ENCODE data around the gene SLC6A11.

DNA sequence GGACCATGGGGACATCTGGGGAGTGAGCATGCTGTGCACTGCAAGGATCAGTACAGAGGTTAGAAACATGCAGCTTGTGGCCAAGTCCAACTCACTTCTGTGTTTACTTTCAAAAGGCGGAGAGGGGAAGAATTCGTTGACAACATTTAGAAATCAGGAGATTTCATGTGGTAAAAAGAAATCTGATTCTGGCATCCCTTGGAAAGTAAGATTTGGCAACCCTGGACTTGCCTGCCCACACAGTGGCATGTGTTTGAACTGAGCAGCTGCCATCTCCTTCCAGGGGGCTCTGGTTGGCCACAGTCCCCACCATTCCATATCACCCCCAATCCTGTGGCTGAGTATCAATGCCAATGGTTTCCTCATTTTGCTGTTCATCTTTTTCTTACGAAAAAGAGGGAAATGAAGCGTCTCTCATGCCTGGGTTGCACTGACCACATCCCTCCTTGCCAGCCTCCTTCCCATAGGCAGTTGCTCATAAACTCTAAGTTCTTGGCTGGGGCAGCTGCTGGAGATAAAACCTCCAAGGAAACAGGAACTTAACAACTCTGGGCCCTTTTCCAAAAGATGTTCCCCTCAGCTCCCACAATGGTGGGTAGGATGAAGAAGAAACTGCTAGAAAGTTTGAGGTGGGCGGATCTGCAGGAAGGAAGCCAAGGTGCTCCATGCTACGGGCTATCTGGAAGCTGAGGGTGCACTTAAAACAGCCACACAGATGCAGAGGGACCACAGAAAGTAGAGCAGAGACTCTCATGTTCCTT, 29.2 kb downstream of the SLC6A11 start:
- TF ChIP-seq, protein P1, sequence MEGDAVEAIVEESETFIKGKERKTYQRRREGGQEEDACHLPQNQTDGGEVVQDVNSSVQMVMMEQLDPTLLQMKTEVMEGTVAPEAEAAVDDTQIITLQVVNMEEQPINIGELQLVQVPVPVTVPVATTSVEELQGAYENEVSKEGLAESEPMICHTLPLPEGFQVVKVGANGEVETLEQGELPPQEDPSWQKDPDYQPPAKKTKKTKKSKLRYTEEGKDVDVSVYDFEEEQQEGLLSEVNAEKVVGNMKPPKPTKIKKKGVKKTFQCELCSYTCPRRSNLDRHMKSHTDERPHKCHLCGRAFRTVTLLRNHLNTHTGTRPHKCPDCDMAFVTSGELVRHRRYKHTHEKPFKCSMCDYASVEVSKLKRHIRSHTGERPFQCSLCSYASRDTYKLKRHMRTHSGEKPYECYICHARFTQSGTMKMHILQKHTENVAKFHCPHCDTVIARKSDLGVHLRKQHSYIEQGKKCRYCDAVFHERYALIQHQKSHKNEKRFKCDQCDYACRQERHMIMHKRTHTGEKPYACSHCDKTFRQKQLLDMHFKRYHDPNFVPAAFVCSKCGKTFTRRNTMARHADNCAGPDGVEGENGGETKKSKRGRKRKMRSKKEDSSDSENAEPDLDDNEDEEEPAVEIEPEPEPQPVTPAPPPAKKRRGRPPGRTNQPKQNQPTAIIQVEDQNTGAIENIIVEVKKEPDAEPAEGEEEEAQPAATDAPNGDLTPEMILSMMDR (conservative IDR thresholded peaks at IDR 0.05; ENCODE audit: low read depth, low read length): no peak
- TF ChIP-seq EZH2 (IDR thresholded peaks at IDR 0.05; ENCODE audit: borderline replicate concordance, low read depth, low read length, poor library complexity, severe bottlenecking): no peak
